ENCODE results near the gene MIPOL1.
"Not testable (repeated sequence)": the region's sequence is repeated elsewhere in the genome, so short reads cannot be mapped to it uniquely, and the experiment has no call there.

MIPOL1 gene

GRCh38 chr14:37457334-37457733 is 259.6 kb downstream of the MIPOL1 start:
- Histone ChIP-seq H3K27me3 (no peaks in the 10 kb centered on the region), H3K36me3 (no peaks in the 10 kb centered on the region), H3K9me3 (no peaks in the 10 kb centered on the region), H3K27ac (no peak overlapping the region), H3K4me1 (ENCODE audit: control insufficient read depth in 1 of 2, insufficient read depth in 1 of 2, low read depth in 1 of 2, low read length in 1 of 2) (no peaks in the 10 kb centered on the region), H3K4me3 (ENCODE audit: low read depth in 1 of 2, low read length in 1 of 2) (no peak overlapping the region)
- TF ChIP-seq CTCF (IDR thresholded peaks at IDR 0.05) = no peak

DNA sequence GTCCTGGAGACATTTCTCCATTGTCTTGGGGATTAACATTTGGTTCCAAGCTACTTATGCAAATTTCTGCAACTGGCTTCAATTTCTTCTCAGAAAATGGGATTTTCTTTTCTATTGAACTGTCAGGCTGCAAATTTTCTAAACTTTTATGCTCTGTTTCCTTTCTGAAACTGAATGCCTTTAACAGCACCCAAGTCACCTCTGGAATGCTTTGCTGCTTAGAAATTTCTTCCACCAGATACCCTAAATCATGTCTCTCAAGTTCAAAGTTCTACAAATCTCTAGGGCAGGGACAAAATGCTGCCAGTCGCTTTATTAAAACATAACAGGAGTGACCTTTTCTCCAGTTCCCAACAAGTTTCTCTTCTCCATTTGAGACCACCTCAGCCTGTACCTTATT is 264.7 kb downstream of the MIPOL1 start:
- not testable (repeated sequence) for H3K36me3 ChIP-seq; H3K27ac ChIP-seq; H3K9me3 ChIP-seq; H3K4me1 ChIP-seq (ENCODE audit: control insufficient read depth in 1 of 2, insufficient read depth in 1 of 2, low read depth in 1 of 2, low read length in 1 of 2); H3K27me3 ChIP-seq; H3K4me3 ChIP-seq (ENCODE audit: low read depth in 1 of 2, low read length in 1 of 2)

DNA sequence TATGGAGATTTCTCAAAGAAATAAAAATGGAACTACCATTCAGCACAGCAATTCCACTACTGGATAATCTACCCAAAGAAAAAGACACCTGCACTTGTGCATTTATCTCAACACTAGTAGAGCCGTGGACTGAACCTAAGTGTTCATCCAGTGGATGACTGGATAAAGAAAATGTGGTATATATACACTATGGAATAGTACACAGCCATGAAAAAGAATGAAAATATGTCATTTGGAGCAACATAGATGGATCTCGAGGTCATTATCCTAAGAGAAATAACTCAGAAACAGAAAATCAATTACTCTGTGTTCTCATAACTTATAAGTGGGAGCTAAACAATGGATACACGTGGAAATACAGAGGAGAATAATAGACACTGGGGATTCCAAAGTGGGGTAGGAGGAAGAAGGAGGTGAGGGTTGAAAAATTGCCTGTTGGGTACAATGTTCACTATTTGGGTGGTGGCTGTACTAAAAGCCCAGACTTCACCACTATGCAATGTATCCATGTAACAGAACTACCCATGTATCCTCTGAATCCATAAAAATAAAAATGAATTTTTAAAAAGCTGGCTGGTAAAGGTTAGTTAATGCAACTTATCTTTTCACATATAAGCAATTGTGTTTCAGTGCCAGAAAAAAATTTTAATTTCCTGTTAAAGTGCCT is 266.6 kb downstream of the MIPOL1 start:
- no peak overlapping the region for H3K27ac ChIP-seq

DNA sequence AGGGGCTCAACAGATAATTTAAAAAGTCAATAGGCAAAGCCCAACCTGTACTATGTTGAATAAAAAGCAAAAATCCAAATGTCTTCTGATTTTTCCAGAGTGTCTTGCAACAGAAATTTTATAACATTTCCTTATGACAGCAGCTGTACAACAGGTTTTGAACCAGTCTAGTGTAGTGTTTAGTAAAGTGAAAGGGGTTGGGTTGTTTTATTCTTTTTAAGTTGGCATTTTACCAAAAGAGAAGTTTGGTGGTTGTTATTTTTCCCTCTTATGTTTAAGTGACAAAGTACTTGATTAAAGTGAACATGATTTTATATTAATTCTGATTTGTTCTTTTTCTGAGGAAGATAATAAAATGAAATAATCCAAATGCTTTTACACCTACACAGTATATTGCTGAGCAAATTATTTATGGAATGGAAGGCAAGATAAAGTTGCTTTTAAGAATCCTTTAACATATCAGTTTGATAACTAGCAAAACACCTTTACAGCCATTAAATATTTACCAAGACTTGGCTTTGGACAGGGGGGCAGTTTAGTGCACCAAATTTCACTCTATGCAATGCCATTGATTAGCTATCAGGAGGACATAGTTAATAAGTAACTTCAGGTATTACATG is 268.4 kb downstream of the MIPOL1 start:
- Histone ChIP-seq H3K36me3 (no peaks in the 10 kb centered on the region), H3K27me3 (no peaks in the 10 kb centered on the region), H3K9me3 (no peaks in the 10 kb centered on the region), H3K4me1 (ENCODE audit: control insufficient read depth in 1 of 2, insufficient read depth in 1 of 2, low read depth in 1 of 2, low read length in 1 of 2) (no peaks in the 10 kb centered on the region), H3K27ac (no peak overlapping the region), H3K4me3 (ENCODE audit: low read depth in 1 of 2, low read length in 1 of 2) (no peak overlapping the region)
- no peak for TF ChIP-seq CTCF (IDR thresholded peaks at IDR 0.05)

More for the DNA sequence above, 266.6 kb downstream of the MIPOL1 start:
- no peaks in the 10 kb centered on the region for H3K27me3 ChIP-seq
- H3K4me3 ChIP-seq (ENCODE audit: low read depth in 1 of 2, low read length in 1 of 2) = no peak overlapping the region
- H3K9me3 ChIP-seq = no peaks in the 10 kb centered on the region
- no peak for TF ChIP-seq CTCF (IDR thresholded peaks at IDR 0.05)
- no peaks in the 10 kb centered on the region for H3K36me3 ChIP-seq
- H3K4me1 ChIP-seq (ENCODE audit: control insufficient read depth in 1 of 2, insufficient read depth in 1 of 2, low read depth in 1 of 2, low read length in 1 of 2) = no peaks in the 10 kb centered on the region

- no peak for TF ChIP-seq CTCF (IDR thresholded peaks at IDR 0.05)
- H3K9me3 ChIP-seq = no peaks in the 10 kb centered on the region
Observed at GRCh38 chr14:37466623-37467088, 268.9 kb downstream of the MIPOL1 start.

GRCh38 chr14:37469650-37470049 is 271.9 kb downstream of the MIPOL1 start:
- no peaks in the 10 kb centered on the region for H3K27me3 ChIP-seq
- H3K9me3 ChIP-seq = no peaks in the 10 kb centered on the region
- TF ChIP-seq CTCF (IDR thresholded peaks at IDR 0.05) = no peak
- no peaks in the 10 kb centered on the region for H3K36me3 ChIP-seq
- H3K4me1 ChIP-seq (ENCODE audit: control insufficient read depth in 1 of 2, insufficient read depth in 1 of 2, low read depth in 1 of 2, low read length in 1 of 2) = no peaks in the 10 kb centered on the region
- no peak overlapping the region for H3K4me3 ChIP-seq (ENCODE audit: low read depth in 1 of 2, low read length in 1 of 2)
- no peak overlapping the region for H3K27ac ChIP-seq

More at GRCh38 chr14:37466623-37467088, 268.9 kb downstream of the MIPOL1 start:
- no peaks in the 10 kb centered on the region for H3K36me3 ChIP-seq
- no peak overlapping the region for H3K4me3 ChIP-seq (ENCODE audit: low read depth in 1 of 2, low read length in 1 of 2)
- no peaks in the 10 kb centered on the region for H3K4me1 ChIP-seq (ENCODE audit: control insufficient read depth in 1 of 2, insufficient read depth in 1 of 2, low read depth in 1 of 2, low read length in 1 of 2)
- H3K27me3 ChIP-seq = no peaks in the 10 kb centered on the region
- H3K27ac ChIP-seq = no peak overlapping the region
